ENCODE results near the gene MVB12B.

DNA sequence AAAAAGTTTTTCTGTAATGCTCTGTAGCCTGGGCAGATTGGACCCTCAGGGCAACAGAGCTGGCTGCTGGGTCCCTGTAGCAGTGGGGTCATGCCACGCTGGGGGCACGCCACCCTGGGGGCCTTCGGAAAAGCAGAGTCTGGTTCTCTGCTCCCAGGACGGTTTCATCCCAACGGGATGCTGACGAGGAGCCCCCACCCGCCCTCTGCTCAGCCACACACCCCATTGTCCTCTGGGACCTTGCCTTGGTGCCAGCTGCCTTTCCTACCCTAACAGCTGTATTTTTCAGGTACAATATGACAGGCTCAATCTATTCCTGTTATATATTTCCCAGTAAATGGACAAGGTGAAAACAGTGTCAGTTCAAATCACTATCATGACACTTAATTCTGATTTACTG is 29.0 kb upstream of the MVB12B start:
- TF ChIP-seq, protein P1, sequence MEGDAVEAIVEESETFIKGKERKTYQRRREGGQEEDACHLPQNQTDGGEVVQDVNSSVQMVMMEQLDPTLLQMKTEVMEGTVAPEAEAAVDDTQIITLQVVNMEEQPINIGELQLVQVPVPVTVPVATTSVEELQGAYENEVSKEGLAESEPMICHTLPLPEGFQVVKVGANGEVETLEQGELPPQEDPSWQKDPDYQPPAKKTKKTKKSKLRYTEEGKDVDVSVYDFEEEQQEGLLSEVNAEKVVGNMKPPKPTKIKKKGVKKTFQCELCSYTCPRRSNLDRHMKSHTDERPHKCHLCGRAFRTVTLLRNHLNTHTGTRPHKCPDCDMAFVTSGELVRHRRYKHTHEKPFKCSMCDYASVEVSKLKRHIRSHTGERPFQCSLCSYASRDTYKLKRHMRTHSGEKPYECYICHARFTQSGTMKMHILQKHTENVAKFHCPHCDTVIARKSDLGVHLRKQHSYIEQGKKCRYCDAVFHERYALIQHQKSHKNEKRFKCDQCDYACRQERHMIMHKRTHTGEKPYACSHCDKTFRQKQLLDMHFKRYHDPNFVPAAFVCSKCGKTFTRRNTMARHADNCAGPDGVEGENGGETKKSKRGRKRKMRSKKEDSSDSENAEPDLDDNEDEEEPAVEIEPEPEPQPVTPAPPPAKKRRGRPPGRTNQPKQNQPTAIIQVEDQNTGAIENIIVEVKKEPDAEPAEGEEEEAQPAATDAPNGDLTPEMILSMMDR (IDR thresholded peaks at IDR 0.05) = no peak
- no peak for TF ChIP-seq POLR2A (IDR thresholded peaks at IDR 0.05)
- no peak for TF ChIP-seq POLR2AphosphoS5 (IDR thresholded peaks at IDR 0.05; ENCODE audit: insufficient read depth in 1 of 2, low read depth in 1 of 2)

Data from vagina (tissue), 2 donors.